Measurements from ENCODE around the gene GAP43.
"Not testable (repeated sequence)": the region's sequence is repeated elsewhere in the genome, so short reads cannot be mapped to it uniquely, and the experiment has no call there.

GAP43 gene

GRCh38 chr3:115727135-115727534 lies 103.8 kb downstream of the GAP43 start:
- TF ChIP-seq POLR2A (IDR thresholded peaks at IDR 0.05; ENCODE audit: extremely low read depth, insufficient read length) (no peak), MAX (IDR thresholded peaks at IDR 0.05; ENCODE audit: low read depth, low read length) (no peak), MYC (IDR thresholded peaks at IDR 0.05; ENCODE audit: low read depth, low read length) (no peak), CTCF (IDR thresholded peaks at IDR 0.05; ENCODE audit: low read depth, low read length) (no peak)

GRCh38 chr3:115728013-115728412 lies 104.7 kb downstream of the GAP43 start:
- TF ChIP-seq CTCF (IDR thresholded peaks at IDR 0.05; ENCODE audit: low read depth, low read length), result no peak
- TF ChIP-seq POLR2A (IDR thresholded peaks at IDR 0.05; ENCODE audit: extremely low read depth, insufficient read length), result no peak
- no peak for TF ChIP-seq MAX (IDR thresholded peaks at IDR 0.05; ENCODE audit: low read depth, low read length)
- no peak for TF ChIP-seq MYC (IDR thresholded peaks at IDR 0.05; ENCODE audit: low read depth, low read length)
- no peak overlapping the region for H3K4me3 ChIP-seq (ENCODE audit: low read depth, low read length)
- no peak for DNase-seq (ENCODE audit: low read depth)

More at GRCh38 chr3:115727135-115727534, 103.8 kb downstream of the GAP43 start:
- no peak overlapping the region for H3K4me3 ChIP-seq (ENCODE audit: low read depth, low read length)
- no peak for DNase-seq (ENCODE audit: low read depth)

GRCh38 chr3:115736341-115736740 lies 113.0 kb downstream of the GAP43 start:
- H3K4me3 ChIP-seq (ENCODE audit: low read depth, low read length); DNase-seq (ENCODE audit: low read depth): not testable (repeated sequence)

- TF ChIP-seq MYC (IDR thresholded peaks at IDR 0.05; ENCODE audit: low read depth, low read length) (no peak), MAX (IDR thresholded peaks at IDR 0.05; ENCODE audit: low read depth, low read length) (no peak), POLR2A (IDR thresholded peaks at IDR 0.05; ENCODE audit: extremely low read depth, insufficient read length) (no peak), CTCF (IDR thresholded peaks at IDR 0.05; ENCODE audit: low read depth, low read length) (no peak)
- DNase-seq (ENCODE audit: low read depth), result no peak
- H3K4me3 ChIP-seq (ENCODE audit: low read depth, low read length), result no peak overlapping the region
Observed at GRCh38 chr3:115741650-115742049, 118.3 kb downstream of the GAP43 start.

GRCh38 chr3:115744516-115744915 lies 121.2 kb downstream of the GAP43 start:
- DNase-seq (ENCODE audit: low read depth); H3K4me3 ChIP-seq (ENCODE audit: low read depth, low read length): not testable (repeated sequence)

GRCh38 chr3:115752978-115753377 lies 129.7 kb downstream of the GAP43 start:
- H3K4me3 ChIP-seq (ENCODE audit: low read depth, low read length); DNase-seq (ENCODE audit: low read depth): not testable (repeated sequence)

GRCh38 chr3:115758076-115758763 lies 134.9 kb downstream of the GAP43 start:
- no peak overlapping the region for H3K4me3 ChIP-seq (ENCODE audit: low read depth, low read length)
- DNase-seq (ENCODE audit: low read depth), result no peak
- TF ChIP-seq CTCF (IDR thresholded peaks at IDR 0.05; ENCODE audit: low read depth, low read length) (no peak), MAX (IDR thresholded peaks at IDR 0.05; ENCODE audit: low read depth, low read length) (no peak), POLR2A (IDR thresholded peaks at IDR 0.05; ENCODE audit: extremely low read depth, insufficient read length) (no peak), MYC (IDR thresholded peaks at IDR 0.05; ENCODE audit: low read depth, low read length) (no peak)
